Measurements from ENCODE around the gene SSH3.
A peak's percentile ranks its signal among the peaks of the same experiment; 100 is the strongest.

The SSH3 gene

GRCh38 chr11:67351275-67352005 lies 48.1 kb downstream of the SSH3 start:
- DNase-seq = peak; percentile 17

GRCh38 chr11:67352546-67353316 lies 49.4 kb downstream of the SSH3 start:
- peak; percentile 41 for DNase-seq

GRCh38 chr11:67353317-67354074 lies 50.2 kb downstream of the SSH3 start, which contains the start of gene POLD4:
TSS of gene POLD4 (minus strand) at chr11:67353546. CDS start at chr11:67353399, 147 bp downstream.
- peak; percentile 93 for DNase-seq

GRCh38 chr11:67354075-67355022 lies 51.0 kb downstream of the SSH3 start:
- DNase-seq = no peak

GRCh38 chr11:67355023-67355793 lies 51.9 kb downstream of the SSH3 start:
- DNase-seq = no peak

- no peak for DNase-seq
Observed at GRCh38 chr11:67355794-67356386, 52.6 kb downstream of the SSH3 start.

- DNase-seq = no peak
Observed at GRCh38 chr11:67356387-67356863, 53.1 kb downstream of the SSH3 start.

GRCh38 chr11:67356864-67357561 lies 53.7 kb downstream of the SSH3 start:
- peak; percentile 41 for DNase-seq

GRCh38 chr11:67357831-67358670 lies 54.7 kb downstream of the SSH3 start:
- no peak for DNase-seq
